AG04450 (cell line): ENCODE data around the gene ATP6V0D1. TPM values are rescaled to one million over a fixed set of nuclear protein-coding genes. Genes with fewer than 3 reads are reported as not detected.

Source experiments
- CTCF ChIA-PET: fragments of 300-600, 350-600 bp; formaldehyde crosslinking; extraction: SDS; loops from one replicate; lab custom pipeline; 2022; ENCODE audit warnings: antibody characterized with exemption, inconsistent platforms; lab: Charles Lee
- POLR2A ChIA-PET: fragments of 350-600 bp; formaldehyde crosslinking; extraction: SDS; loops from one replicate; lab custom pipeline; 2021; ENCODE audit warnings: antibody characterized with exemption, inconsistent platforms; lab: Yijun Ruan, JAX
- DNase-seq: peaks from one replicate; pipeline ENCODE4 v3.0.0-alpha.2; 2011; ENCODE audit warnings: low read depth, low spot score
- H3K27ac ChIP-seq: one replicate; pipeline ENCODE4 v1.5.1; 2012; ENCODE audit warnings: low read depth, low read length, control low read depth
- H3K27me3 ChIP-seq: one replicate; pipeline ENCODE4 v1.6.0; 2012; ENCODE audit warnings: low read length; ENCODE audit not compliant: control insufficient read depth, insufficient read depth
- H3K4me3 ChIP-seq: 2 replicates; pipeline ENCODE4 v1.5.1; 2011; ENCODE audit warnings: mild to moderate bottlenecking, low read depth, low read length, control low read depth
- H3K9me3 ChIP-seq: 2 replicates; pipeline ENCODE4 v1.5.1; 2012; ENCODE audit warnings: low read length; ENCODE audit not compliant: control insufficient read depth, insufficient read depth
- polyA plus RNA-seq: library from polyadenylated mRNA; depleted of rRNA; stranded (reverse); fragments of >200 nt; gene quantifications from 2 replicates; pipeline ENCODE4 v1.2.3, GENCODE V29; 2011
- TF ChIP-seq, protein P1 (sequence below): IDR thresholded peaks from 2 replicates; pipeline ENCODE4 v1.5.1; 2011; ENCODE audit warnings: low read depth, low read length, control low read depth, inconsistent platforms

Gene ATP6V0D1
- polyA plus RNA-seq, 1 experiment: 101 TPM

DNA sequence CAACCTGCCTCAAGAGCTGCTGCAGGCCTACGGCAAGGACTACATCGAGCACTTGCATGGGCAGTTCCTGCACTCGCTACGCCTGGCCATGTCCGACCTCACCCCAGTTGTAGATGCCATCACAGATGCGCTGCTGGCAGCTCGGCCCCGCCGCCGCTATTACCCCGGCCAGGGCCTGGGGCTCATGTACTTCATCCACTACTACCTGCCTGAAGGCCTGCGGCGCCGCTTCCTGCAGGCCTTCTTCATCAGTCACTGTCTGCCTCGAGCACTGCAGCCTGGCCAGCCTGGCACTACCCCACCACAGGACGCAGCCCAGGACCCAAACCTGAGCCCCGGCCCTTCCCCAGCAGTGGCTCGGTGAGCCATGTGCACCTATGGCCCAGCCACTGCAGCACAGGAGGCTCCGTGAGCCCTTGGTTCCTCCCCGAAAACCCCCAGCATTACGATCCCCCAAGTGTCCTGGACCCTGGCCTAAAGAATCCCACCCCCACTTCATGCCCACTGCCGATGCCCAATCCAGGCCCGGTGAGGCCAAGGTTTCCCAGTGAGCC is 44.2 kb downstream of the ATP6V0D1 start:
- Histone ChIP-seq H3K27ac (no peak overlapping the region), H3K4me3 (no peak overlapping the region), H3K9me3 (no peaks in the 10 kb centered on the region), H3K27me3 (peaks cover 2% of the 10 kb centered on the region)
- no peak for DNase-seq
- TF ChIP-seq, protein P1, sequence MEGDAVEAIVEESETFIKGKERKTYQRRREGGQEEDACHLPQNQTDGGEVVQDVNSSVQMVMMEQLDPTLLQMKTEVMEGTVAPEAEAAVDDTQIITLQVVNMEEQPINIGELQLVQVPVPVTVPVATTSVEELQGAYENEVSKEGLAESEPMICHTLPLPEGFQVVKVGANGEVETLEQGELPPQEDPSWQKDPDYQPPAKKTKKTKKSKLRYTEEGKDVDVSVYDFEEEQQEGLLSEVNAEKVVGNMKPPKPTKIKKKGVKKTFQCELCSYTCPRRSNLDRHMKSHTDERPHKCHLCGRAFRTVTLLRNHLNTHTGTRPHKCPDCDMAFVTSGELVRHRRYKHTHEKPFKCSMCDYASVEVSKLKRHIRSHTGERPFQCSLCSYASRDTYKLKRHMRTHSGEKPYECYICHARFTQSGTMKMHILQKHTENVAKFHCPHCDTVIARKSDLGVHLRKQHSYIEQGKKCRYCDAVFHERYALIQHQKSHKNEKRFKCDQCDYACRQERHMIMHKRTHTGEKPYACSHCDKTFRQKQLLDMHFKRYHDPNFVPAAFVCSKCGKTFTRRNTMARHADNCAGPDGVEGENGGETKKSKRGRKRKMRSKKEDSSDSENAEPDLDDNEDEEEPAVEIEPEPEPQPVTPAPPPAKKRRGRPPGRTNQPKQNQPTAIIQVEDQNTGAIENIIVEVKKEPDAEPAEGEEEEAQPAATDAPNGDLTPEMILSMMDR: no peak
- CTCF ChIA-PET: interaction anchor here (1.3 to 1.4 kb wide), 2 partner anchors 9 kb away, joined by 4 to 7 read pairs; no protein-coding TSS in a partner anchor
- POLR2A ChIA-PET: no interaction called here

DNA sequence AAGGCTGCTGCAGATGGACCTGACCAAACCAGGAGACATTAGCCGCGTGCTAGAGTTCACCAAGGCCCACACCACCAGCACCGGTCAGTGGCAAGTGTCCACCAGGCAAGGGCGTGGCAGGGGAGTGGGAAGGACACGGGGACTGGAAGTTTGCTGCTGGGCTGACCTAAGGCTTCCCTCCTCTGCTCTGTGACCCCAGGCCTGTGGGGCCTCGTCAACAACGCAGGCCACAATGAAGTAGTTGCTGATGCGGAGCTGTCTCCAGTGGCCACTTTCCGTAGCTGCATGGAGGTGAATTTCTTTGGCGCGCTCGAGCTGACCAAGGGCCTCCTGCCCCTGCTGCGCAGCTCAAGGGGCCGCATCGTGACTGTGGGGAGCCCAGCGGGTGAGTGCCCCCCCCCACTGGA is 45.2 kb downstream of the ATP6V0D1 start:
- POLR2A ChIA-PET: interaction anchor here (0.7 to 1.1 kb wide), 2 partner anchors 11 to 51 kb away, joined by 5 to 6 read pairs; no protein-coding TSS in a partner anchor
- CTCF ChIA-PET: interaction anchor here (0.6 to 1.4 kb wide), 3 partner anchors 8 to 176 kb away, joined by 3 to 7 read pairs (median 4); no protein-coding TSS in a partner anchor
- DNase-seq: no peak
- TF ChIP-seq, protein P1: no peak
- Histone ChIP-seq H3K4me3 (no peak overlapping the region), H3K27me3 (peaks cover 6% of the 10 kb centered on the region), H3K9me3 (no peaks in the 10 kb centered on the region), H3K27ac (no peak overlapping the region)

DNA sequence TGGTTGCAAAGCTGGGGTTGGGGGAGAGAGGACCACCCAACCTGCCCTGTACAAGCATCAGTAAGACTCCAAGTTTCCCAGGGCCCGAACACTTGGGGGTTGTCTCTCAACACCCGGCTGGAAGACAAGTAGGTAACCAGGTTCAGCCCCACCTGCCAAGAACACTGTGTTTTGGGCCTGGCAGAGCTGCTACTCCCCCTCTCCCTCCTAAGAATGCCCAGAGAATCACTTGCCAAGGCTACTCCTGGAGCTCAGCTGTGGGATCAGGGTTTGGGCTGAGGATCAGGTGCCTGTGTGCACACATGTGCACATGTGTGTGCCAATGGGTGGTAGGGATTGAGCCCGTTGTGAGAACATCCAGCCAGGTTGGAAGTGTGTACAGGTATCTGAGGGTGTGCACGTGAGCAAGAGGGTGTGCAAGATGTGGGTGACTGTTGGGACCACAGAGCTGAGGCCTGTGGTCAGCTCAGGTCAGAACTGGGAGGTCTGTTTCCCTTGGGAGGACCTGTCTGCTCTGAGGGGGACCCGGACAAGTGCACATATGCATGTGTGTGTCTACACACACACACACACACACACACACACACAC is 47.7 kb downstream of the ATP6V0D1 start:
- H3K27me3 ChIP-seq: peaks cover 28% of the 10 kb centered on the region
- no peak overlapping the region for H3K4me3 ChIP-seq
- TF ChIP-seq, protein P1: no peak
- ChIA-PET POLR2A (interaction anchor here (0.7 kb wide), 1 partner anchor 8 kb away, joined by 4 read pairs; no protein-coding TSS in a partner anchor), CTCF (interaction anchor here (1.0 to 1.2 kb wide), 2 partner anchors 35 to 88 kb away, joined by 3 read pairs; no protein-coding TSS in a partner anchor)
- no peak overlapping the region for H3K27ac ChIP-seq
- H3K9me3 ChIP-seq: no peaks in the 10 kb centered on the region
- no peak for DNase-seq

DNA sequence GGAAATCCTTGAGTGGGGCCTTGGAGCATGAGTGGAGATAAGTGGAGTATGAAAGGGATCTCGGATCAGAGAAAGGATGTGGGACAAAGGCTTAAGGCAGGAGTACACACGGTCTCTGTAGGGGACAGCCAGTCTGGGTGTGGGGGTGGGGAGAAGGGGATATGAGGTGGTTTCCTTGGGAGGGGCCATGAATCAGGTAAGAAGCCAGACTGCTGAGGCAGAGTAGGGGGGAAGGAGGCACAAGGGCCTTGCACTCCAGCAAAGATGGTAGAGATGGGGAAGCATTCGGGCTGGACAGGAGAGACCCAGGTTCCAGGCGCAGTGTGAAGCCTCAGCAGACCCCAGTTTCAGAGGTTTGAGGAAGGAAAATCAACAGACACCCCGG is 48.5 kb downstream of the ATP6V0D1 start:
- H3K27ac ChIP-seq: no peak overlapping the region
- TF ChIP-seq, protein P1: no peak
- DNase-seq: no peak
- ChIA-PET CTCF (interaction anchor here (0.6 to 1.2 kb wide), 4 partner anchors 15 to 88 kb away, joined by 3 to 11 read pairs (median 4); partner anchors contain the start of gene ATP6V0D1), POLR2A (interaction anchor here (0.7 kb wide), 1 partner anchor 15 kb away, joined by 5 read pairs; no protein-coding TSS in a partner anchor)
- H3K27me3 ChIP-seq: peaks cover 28% of the 10 kb centered on the region
- H3K4me3 ChIP-seq: no peak overlapping the region
- H3K9me3 ChIP-seq: no peaks in the 10 kb centered on the region
